WTC11 (cell line): Measurements from ENCODE around the gene SGCA. TPM values are rescaled to one million over a fixed set of nuclear protein-coding genes. Genes with fewer than 3 reads are reported as not detected.

Experiments
- ATAC-seq: fragments of 200-7000 bp; cut with Tn5 transposase; 2 replicates; pipeline ENCODE4 v1.10.0; 2021; ENCODE audit warnings: mild to moderate bottlenecking, moderate library complexity
- CTCF ChIA-PET: fragments of 300-600 bp; sonication (Branson Sonifier 250); formaldehyde crosslinking; loops from one replicate; lab custom pipeline; 2021; ENCODE audit warnings: antibody characterized with exemption; lab: Charles Lee
- POLR2A ChIA-PET: fragments of 350-600 bp; sonication (Branson Sonifier 250); formaldehyde crosslinking; loops from one replicate; lab custom pipeline; 2021; ENCODE audit warnings: antibody characterized with exemption; lab: Charles Lee
- DNase-seq: peaks from one replicate; pipeline ENCODE4 v3.0.0; 2021; ENCODE audit warnings: low spot score
- H3K27ac Mint-ChIP-seq: 2 replicates; pipeline ENCODE4 v1.8.0; 2021; ENCODE audit warnings: mixed read lengths
- H3K27me3 Mint-ChIP-seq: 2 replicates; pipeline ENCODE4 v1.8.0; 2021; ENCODE audit warnings: low read depth, mild to moderate bottlenecking, moderate library complexity, mixed read lengths
- H3K36me3 Mint-ChIP-seq: 2 replicates; pipeline ENCODE4 v1.8.0; 2021; ENCODE audit warnings: mixed read lengths
- H3K4me1 Mint-ChIP-seq: 2 replicates; pipeline ENCODE4 v1.8.0; 2022; ENCODE audit warnings: mixed read lengths
- H3K4me3 Mint-ChIP-seq: 2 replicates; pipeline ENCODE4 v1.8.0; 2021; ENCODE audit warnings: mild to moderate bottlenecking, moderate library complexity, mixed read lengths
- H3K9me3 Mint-ChIP-seq: 2 replicates; pipeline ENCODE4 v1.8.0; 2021; ENCODE audit warnings: mixed read lengths
- AR ChIP-seq: fragments of 250-450 bp; sonication (Bioruptor Pico); IDR thresholded peaks from 2 replicates; pipeline ENCODE4 v1.9.0; 2021; ENCODE audit warnings: mild to moderate bottlenecking
- ARID4B ChIP-seq: sonication (generic); formaldehyde crosslinking; IDR thresholded peaks from 2 replicates; pipeline ENCODE4 v1.8.0; 2023; ENCODE audit warnings: missing genetic modification reagents, mild to moderate bottlenecking, borderline replicate concordance
- ATF1 ChIP-seq: sonication (generic); formaldehyde crosslinking; IDR thresholded peaks from 2 replicates; pipeline ENCODE4 v1.8.1; 2023; ENCODE audit warnings: mild to moderate bottlenecking, moderate library complexity, missing genetic modification reagents
- HMGXB4 ChIP-seq: sonication (generic); formaldehyde crosslinking; IDR thresholded peaks from 2 replicates; pipeline ENCODE4 v1.8.1; 2023; ENCODE audit warnings: mild to moderate bottlenecking, moderate library complexity, missing genetic modification reagents
- PRDM15 ChIP-seq: sonication (generic); formaldehyde crosslinking; IDR thresholded peaks from 2 replicates; pipeline ENCODE4 v1.8.0; 2022; ENCODE audit warnings: missing genetic modification reagents
- SMAD3 ChIP-seq: sonication (generic); formaldehyde crosslinking; IDR thresholded peaks from 2 replicates; pipeline ENCODE4 v1.8.0; 2022; ENCODE audit warnings: missing genetic modification reagents, mild to moderate bottlenecking, borderline replicate concordance
- SP1 ChIP-seq: sonication (generic); formaldehyde crosslinking; conservative IDR thresholded peaks from 2 replicates; pipeline ENCODE4 v1.8.1; 2022; ENCODE audit warnings: missing genetic modification reagents
- ZBTB43 ChIP-seq: sonication (generic); formaldehyde crosslinking; IDR thresholded peaks from 2 replicates; pipeline ENCODE4 v1.8.1; 2023; ENCODE audit warnings: mild to moderate bottlenecking, missing genetic modification reagents
- ZNF281 ChIP-seq: sonication (generic); formaldehyde crosslinking; IDR thresholded peaks from 2 replicates; pipeline ENCODE4 v1.8.0; 2023; ENCODE audit warnings: mild to moderate bottlenecking, missing genetic modification reagents
- ZNF396 ChIP-seq: fragments of 250-450 bp; sonication (Bioruptor Pico); IDR thresholded peaks from 2 replicates; pipeline ENCODE4 v1.8.0; 2021; ENCODE audit warnings: mild to moderate bottlenecking, moderate library complexity, borderline replicate concordance
- total RNA-seq: library from RNA; stranded (reverse); gene quantifications from 3 replicates; pipeline ENCODE4 v1.2.3, GENCODE V29; 2021
- TF ChIP-seq, protein P1 (sequence below): fragments of 200-600 bp; IDR thresholded peaks from 2 replicates; pipeline ENCODE4 v1.8.0; 2022; ENCODE audit warnings: antibody characterized with exemption
- TF ChIP-seq, protein P2 (sequence below): fragments of 250-450 bp; sonication (Bioruptor Pico); IDR thresholded peaks from 2 replicates; pipeline ENCODE4 v1.9.0; 2021; ENCODE audit warnings: mild to moderate bottlenecking

Gene SGCA
- total RNA-seq, 1 experiment from 2014 or later, result 1.0 TPM

DNA sequence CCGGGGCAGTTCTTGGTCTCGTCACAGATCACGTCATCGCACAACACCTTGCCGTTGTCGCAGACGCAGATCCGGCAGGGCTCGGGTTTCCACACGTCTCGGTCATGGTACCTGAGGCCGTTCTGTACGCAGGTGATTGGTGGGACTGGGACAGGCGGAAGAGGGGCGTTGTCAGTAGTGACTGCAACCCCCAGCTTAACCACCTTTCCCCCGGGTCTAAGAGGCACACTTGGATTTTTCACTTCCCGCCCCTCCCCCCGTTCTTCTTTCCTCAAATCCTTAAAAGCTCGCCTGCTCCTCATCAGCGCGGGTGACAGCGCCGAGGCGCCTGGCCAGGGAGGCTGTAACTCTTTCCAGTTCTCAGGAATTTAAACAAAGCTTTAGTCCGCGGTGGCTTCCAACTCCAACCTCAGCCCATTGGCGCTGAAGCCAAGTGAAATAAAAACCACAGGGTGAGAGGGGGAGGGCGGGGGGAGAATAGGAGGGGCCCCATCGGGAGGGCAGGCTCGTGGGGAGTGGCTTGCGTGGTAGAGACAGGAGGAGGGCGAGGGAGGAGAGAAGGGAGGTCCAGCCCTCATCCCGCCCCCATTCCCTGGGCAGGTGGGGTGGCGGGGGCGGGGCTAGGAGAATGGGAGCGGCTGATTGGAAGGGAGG, 34.1 kb downstream of the SGCA start (continued):
- TF ChIP-seq ARID4B (CRISPR knock-in tag) (no peak), SMAD3 (0 out of 2 replicates have a peak, but pooled peaks have one; percentile 38)
- TF ChIP-seq, all 79 proteins: peak for 3

GRCh38 chr17:50200457-50201275, 34.9 kb downstream of the SGCA start:
- POLR2A ChIA-PET, result interaction anchor here (1.0 to 2.6 kb wide), 5 partner anchors 12 to 97 kb away, joined by 4 to 15 read pairs (median 7); no protein-coding TSS in a partner anchor
- ATAC-seq (peak; percentile 72), DNase-seq (peak; percentile 92)
- H3K27ac Mint-ChIP-seq, result no peak overlapping the region
- H3K4me3 Mint-ChIP-seq, result peak overlapping the region; percentile 86
- peaks cover 23% of the 10 kb centered on the region for H3K4me1 Mint-ChIP-seq
- peaks cover 54% of the 10 kb centered on the region for H3K27me3 Mint-ChIP-seq
- no peaks in the 10 kb centered on the region; the same call in 1 of the 2 replicates for H3K36me3 Mint-ChIP-seq
- CTCF ChIA-PET, result interaction anchor here (0.6 to 15.3 kb wide), 70 partner anchors 12 to 425 kb away, joined by 3 to 514 read pairs (median 5); partner anchors contain the start of genes ITGA3, LRRC59, PPP1R9B and SAMD14
- H3K9me3 Mint-ChIP-seq, result no peaks in the 10 kb centered on the region
- TF ChIP-seq SP1 (CRISPR knock-in tag) (peak; percentile 30; the same call in 1 of the 2 replicates), ZBTB43 (no peak), PRDM15 (CRISPR knock-in tag) (peak; percentile 36; the same call in 1 of the 2 replicates), HMGXB4 (CRISPR knock-in tag) (0 out of 2 replicates have a peak, but pooled peaks have one; percentile 16), AR (CRISPR knock-in tag) (no peak), ZNF396 (CRISPR knock-in tag) (no peak), ATF1 (CRISPR knock-in tag) (no peak), ZNF281 (0 out of 2 replicates have a peak, but pooled peaks have one; percentile 42)
- TF ChIP-seq, protein P1, sequence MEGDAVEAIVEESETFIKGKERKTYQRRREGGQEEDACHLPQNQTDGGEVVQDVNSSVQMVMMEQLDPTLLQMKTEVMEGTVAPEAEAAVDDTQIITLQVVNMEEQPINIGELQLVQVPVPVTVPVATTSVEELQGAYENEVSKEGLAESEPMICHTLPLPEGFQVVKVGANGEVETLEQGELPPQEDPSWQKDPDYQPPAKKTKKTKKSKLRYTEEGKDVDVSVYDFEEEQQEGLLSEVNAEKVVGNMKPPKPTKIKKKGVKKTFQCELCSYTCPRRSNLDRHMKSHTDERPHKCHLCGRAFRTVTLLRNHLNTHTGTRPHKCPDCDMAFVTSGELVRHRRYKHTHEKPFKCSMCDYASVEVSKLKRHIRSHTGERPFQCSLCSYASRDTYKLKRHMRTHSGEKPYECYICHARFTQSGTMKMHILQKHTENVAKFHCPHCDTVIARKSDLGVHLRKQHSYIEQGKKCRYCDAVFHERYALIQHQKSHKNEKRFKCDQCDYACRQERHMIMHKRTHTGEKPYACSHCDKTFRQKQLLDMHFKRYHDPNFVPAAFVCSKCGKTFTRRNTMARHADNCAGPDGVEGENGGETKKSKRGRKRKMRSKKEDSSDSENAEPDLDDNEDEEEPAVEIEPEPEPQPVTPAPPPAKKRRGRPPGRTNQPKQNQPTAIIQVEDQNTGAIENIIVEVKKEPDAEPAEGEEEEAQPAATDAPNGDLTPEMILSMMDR, result peak; percentile 100
- TF ChIP-seq, protein P2, sequence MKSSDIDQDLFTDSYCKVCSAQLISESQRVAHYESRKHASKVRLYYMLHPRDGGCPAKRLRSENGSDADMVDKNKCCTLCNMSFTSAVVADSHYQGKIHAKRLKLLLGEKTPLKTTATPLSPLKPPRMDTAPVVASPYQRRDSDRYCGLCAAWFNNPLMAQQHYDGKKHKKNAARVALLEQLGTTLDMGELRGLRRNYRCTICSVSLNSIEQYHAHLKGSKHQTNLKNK (CRISPR knock-in tag), result no peak
